K562 (cell line): ENCODE measurements around the gene ENKD1. TPM values are rescaled to one million over a fixed set of nuclear protein-coding genes. Genes with fewer than 3 reads are reported as not detected.
A peak's percentile ranks its signal among the peaks of the same experiment; 100 is the strongest.

Source experiments
- ARNT ChIP-seq, 2 experiments: fragments of 450-650 bp; IDR thresholded peaks; 2 replicates each; pipeline ENCODE4 v1.6.1; 2016; ENCODE audit warnings: mild to moderate bottlenecking in 1 of 2
- ATF1 ChIP-seq, 2 experiments: fragments of 450-650 bp in 1 of 2; IDR thresholded peaks; 2 replicates each; pipeline ENCODE4 v1.6.1; 2016; ENCODE audit warnings: missing compliant biosample characterization in 1 of 2, missing genetic modification characterization in 1 of 2
- CEBPB ChIP-seq: fragments of 450-650 bp; IDR thresholded peaks from 2 replicates; pipeline ENCODE4 v1.6.1; 2016; ENCODE audit warnings: missing genetic modification characterization, missing compliant biosample characterization
- DIDO1 ChIP-seq: fragments of 450-650 bp; IDR thresholded peaks from 2 replicates; pipeline ENCODE4 v1.6.1; 2016; ENCODE audit warnings: low read depth, missing biosample characterization, missing genetic modification characterization
- FOS ChIP-seq: IDR thresholded peaks from 3 replicates; pipeline ENCODE4 v1.6.1; 2011; ENCODE audit not compliant: insufficient read length; ENCODE audit errors: extremely low read depth
- GMEB1 ChIP-seq: fragments of 250-450 bp; sonication (Bioruptor Pico); IDR thresholded peaks from 2 replicates; pipeline ENCODE4 v1.4.0; 2020; ENCODE audit warnings: mild to moderate bottlenecking
- HDAC1 ChIP-seq, 2 experiments: fragments of 450-650 bp; IDR thresholded peaks; 2 replicates each; pipeline ENCODE4 v1.6.1; 2016 to 2017; ENCODE audit warnings: inconsistent platforms in 1 of 2, mild to moderate bottlenecking in 1 of 2, moderate library complexity in 1 of 2
- HSF4 ChIP-seq: fragments of 250-450 bp; sonication (Bioruptor Pico); IDR thresholded peaks from 2 replicates; pipeline ENCODE4 v2.1.2; 2022; ENCODE audit warnings: mild to moderate bottlenecking, moderate library complexity, borderline replicate concordance
- KHSRP ChIP-seq: fragments of 450-650 bp; IDR thresholded peaks from 2 replicates; pipeline ENCODE4 v1.6.1; 2017
- MAZ ChIP-seq, 2 experiments: fragments of 450-650 bp in 1 of 2; sonication (generic) in 1 of 2; formaldehyde crosslinking; IDR thresholded peaks in 1 of 2; conservative IDR thresholded peaks in 1 of 2; 2 replicates each; pipeline versions ENCODE4 v1.4.0 to v1.5.0; 2020; ENCODE audit warnings: mild to moderate bottlenecking in 1 of 2, missing genetic modification reagents in 1 of 2
- PRDM10 ChIP-seq: fragments of 450-650 bp; IDR thresholded peaks from 2 replicates; pipeline ENCODE4 v1.6.1; 2018; ENCODE audit not compliant: partially characterized antibody
- RB1 ChIP-seq: fragments of 450-650 bp; IDR thresholded peaks from 2 replicates; pipeline ENCODE4 v1.6.1; 2017; ENCODE audit warnings: low read depth, mild to moderate bottlenecking
- RFX1 ChIP-seq: fragments of 450-650 bp; IDR thresholded peaks from 2 replicates; pipeline ENCODE4 v1.6.1; 2016; ENCODE audit warnings: mild to moderate bottlenecking, moderate library complexity
- STAT6 ChIP-seq: sonication (generic); formaldehyde crosslinking; IDR thresholded peaks from 2 replicates; pipeline ENCODE4 v1.8.1; 2023; ENCODE audit warnings: mild to moderate bottlenecking, missing genetic modification reagents
- TBL1XR1 ChIP-seq, 2 experiments: IDR thresholded peaks; 2 replicates each; pipeline ENCODE4 v1.6.1; 2012; ENCODE audit warnings: improper control_type of control experiment in 2 of 2, low read length in 2 of 2, mild to moderate bottlenecking in 1 of 2
- TBP ChIP-seq: optimal IDR thresholded peaks from 2 replicates; pipeline ENCODE3; 2011; ENCODE audit warnings: low read depth, low read length, improper control_type of control experiment
- ZFP91 ChIP-seq: sonication (generic); formaldehyde crosslinking; IDR thresholded peaks from 2 replicates; pipeline ENCODE4 v1.8.0; 2022; ENCODE audit warnings: mild to moderate bottlenecking, missing genetic modification reagents
- ZNF263 ChIP-seq: sonication (generic); formaldehyde crosslinking; IDR thresholded peaks from 2 replicates; pipeline ENCODE4 v1.8.0; 2022; ENCODE audit warnings: mild to moderate bottlenecking, missing genetic modification reagents, borderline replicate concordance
- polyA plus RNA-seq, 8 experiments: library from polyadenylated mRNA; depleted of rRNA in 4 of 8; stranded (reverse) in 5 of 8; unstranded in 3 of 8; fragments of >200 nt; fragmentation: Nextera tagmentation in 2 of 8; fragmentation: Illumina TruSeq in 1 of 8; extraction: Ambion mirVana in 2 of 8; extraction: Trizol in 1 of 8; gene quantifications; 2 replicates each; pipeline versions ENCODE4 v1.2.1 to v1.2.3, GENCODE V29; 2011 to 2014; ENCODE audit warnings: inconsistent platforms in 1 of 8, missing spikeins in 1 of 8
- total RNA-seq, 7 experiments: library from RNA; depleted of rRNA in 6 of 7; stranded (reverse); fragments of >200 nt in 6 of 7; fragmentation: Illumina TruSeq in 2 of 7; extraction: Trizol in 2 of 7; gene quantifications; 2 replicates each; pipeline versions ENCODE4 v1.2.1 to v1.2.3, GENCODE V29; 2011 to 2021; ENCODE audit warnings: low replicate concordance in 1 of 7

Gene ENKD1
- total and polyA plus RNA-seq, 9 of the 15 experiments (the other 6 are each of a cell fraction or from before 2014, with no cell fraction given), result 1.1 to 26.9 (median 8.3) TPM

- peak; percentile 92 for TF ChIP-seq RFX1
- peak; percentile 89 for TF ChIP-seq GMEB1 (CRISPR knock-in tag)
- TF ChIP-seq FOS, result no peak
- peak; percentile 58; the same call in 1 of the 2 replicates for TF ChIP-seq RB1
- peak; percentile 94 for TF ChIP-seq ATF1 (CRISPR knock-in tag; IDR thresholded peaks at IDR 0.05)
- TF ChIP-seq ATF1 (tag; IDR thresholded peaks at IDR 0.05), result peak; percentile 97
- peak in 1 of 2 experiments; percentile 78; a peak in 3 of 4 replicates for TF ChIP-seq MAZ (CRISPR knock-in tag; conservative IDR thresholded peaks at IDR 0.05 in 1 of 2, IDR thresholded peaks at IDR 0.05 in 1 of 2)
- TF ChIP-seq TBP, result no peak
- peak; percentile 71 for TF ChIP-seq KHSRP
- TF ChIP-seq STAT6 (CRISPR knock-in tag), result 0 out of 2 replicates have a peak, but pooled peaks have one; percentile 76
- peak in 1 of 2 experiments; percentile 79; a peak in 2 of 4 replicates for TF ChIP-seq HDAC1 (IDR thresholded peaks at IDR 0.05)
- TF ChIP-seq ZFP91 (CRISPR knock-in tag), result no peak
- peak; percentile 98 for TF ChIP-seq CEBPB (tag)
- 0 out of 2 replicates have a peak, but pooled peaks have one; percentile 25 for TF ChIP-seq DIDO1 (tag)
- peak in 1 of 2 experiments; percentile 75; a peak in 2 of 4 replicates for TF ChIP-seq TBL1XR1 (IDR thresholded peaks at IDR 0.05; ENCODE audit: low read length in 2 of 2)
- peak; percentile 11; the same call in 1 of the 2 replicates for TF ChIP-seq ZNF263 (CRISPR knock-in tag)
- peak in 1 of 2 experiments; percentile 29; a peak in 1 of 4 replicates for TF ChIP-seq ARNT (IDR thresholded peaks at IDR 0.05)
- TF ChIP-seq PRDM10, result peak; percentile 96
- no peak for TF ChIP-seq HSF4 (CRISPR knock-in tag)
Measured at GRCh38 chr16:67660564-67661028, 6.0 kb downstream of the ENKD1 start, which contains the start of gene PARD6A (continued).
